8988T (cell line): Measurements from ENCODE around the gene PRDM12.

Source experiments
- DNase-seq: peaks from one replicate; pipeline ENCODE4 v3.0.0; 2011

The PRDM12 gene

DNA sequence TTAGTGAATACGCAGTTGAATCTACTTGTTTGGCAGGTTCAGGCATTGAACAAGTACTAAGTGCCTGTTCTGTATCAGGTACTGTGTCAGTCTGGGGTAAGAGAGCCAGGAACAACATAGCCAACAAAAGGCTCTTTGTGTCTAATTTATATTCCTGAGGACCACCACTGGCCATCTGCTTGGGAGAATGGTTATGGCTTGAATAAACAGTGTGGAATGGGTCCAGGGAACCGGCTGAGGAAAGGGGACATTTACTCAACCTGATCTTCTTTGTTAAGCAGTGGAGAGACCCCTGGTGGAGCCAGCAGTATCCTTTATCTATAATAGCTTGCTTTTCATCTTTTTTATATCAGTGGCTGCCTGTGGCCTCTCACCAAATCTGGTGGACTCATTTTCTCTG, 67.7 kb downstream of the PRDM12 start:
- no peak for DNase-seq
